SK-N-SH treated with all-trans-retinoic acid at 6 μM for 48 hours (cell line): ENCODE results near the gene CPLX1.

Experiments
- ARNTL ChIP-seq: fragments of 450-650 bp; formaldehyde crosslinking; IDR thresholded peaks from 2 replicates; pipeline ENCODE4 v1.5.0; 2020; ENCODE audit warnings: low read depth, mild to moderate bottlenecking, moderate library complexity, borderline replicate concordance
- CSDC2 ChIP-seq: fragments of 250-450 bp; sonication (Bioruptor Pico); IDR thresholded peaks from 2 replicates; pipeline ENCODE4 v1.5.0; 2020; ENCODE audit warnings: mild to moderate bottlenecking, moderate library complexity
- GLIS3 ChIP-seq: fragments of 250-450 bp; sonication (Bioruptor Pico); IDR thresholded peaks from 2 replicates; pipeline ENCODE4 v1.5.0; 2020; ENCODE audit warnings: mild to moderate bottlenecking, moderate library complexity
- ISL1 ChIP-seq: fragments of 250-450 bp; sonication (Bioruptor Pico); IDR thresholded peaks from 2 replicates; pipeline ENCODE4 v2.1.2; 2022; ENCODE audit warnings: mild to moderate bottlenecking, moderate library complexity
- OSR1 ChIP-seq: fragments of 250-450 bp; sonication (Bioruptor Pico); IDR thresholded peaks from 2 replicates; pipeline ENCODE4 v1.8.0; 2022; ENCODE audit warnings: moderate library complexity, mild to moderate bottlenecking, inconsistent platforms
- RARB ChIP-seq: fragments of 250-450 bp; sonication (Bioruptor Pico); IDR thresholded peaks from 2 replicates; pipeline ENCODE4 v1.8.0; 2021; ENCODE audit warnings: mild to moderate bottlenecking, moderate library complexity
- SNAI2 ChIP-seq: fragments of 250-450 bp; sonication (Bioruptor Pico); IDR thresholded peaks from 2 replicates; pipeline ENCODE4 v1.5.0; 2020; ENCODE audit warnings: mild to moderate bottlenecking, moderate library complexity
- TSHZ2 ChIP-seq: fragments of 250-450 bp; sonication (Bioruptor Pico); IDR thresholded peaks from 2 replicates; pipeline ENCODE4 v1.5.0; 2020; ENCODE audit warnings: mild to moderate bottlenecking, moderate library complexity
- ZFP3 ChIP-seq: fragments of 250-450 bp; sonication (Bioruptor Pico); IDR thresholded peaks from 2 replicates; pipeline ENCODE4 v1.5.0; 2020; ENCODE audit warnings: mild to moderate bottlenecking, moderate library complexity
- ZNF8 ChIP-seq: fragments of 450-650 bp; formaldehyde crosslinking; IDR thresholded peaks from 2 replicates; pipeline ENCODE4 v1.5.0; 2020; ENCODE audit warnings: mild to moderate bottlenecking, moderate library complexity

- TF ChIP-seq ZNF8 (no peak), ZFP3 (CRISPR knock-in tag) (no peak), ARNTL (no peak), CSDC2 (CRISPR knock-in tag) (no peak), SNAI2 (CRISPR knock-in tag) (no peak), TSHZ2 (CRISPR knock-in tag) (no peak), RARB (no peak), ISL1 (no peak), GLIS3 (no peak), OSR1 (CRISPR knock-in tag) (no peak)
These were observed 81.6 kb downstream of the CPLX1 start for GRCh38 chr4:744212-744841.
